ENCODE data around the gene RLF.

- TF ChIP-seq POLR2AphosphoS5 (IDR thresholded peaks at IDR 0.05; ENCODE audit: low read depth, low read length) (no peak), POLR2A (IDR thresholded peaks at IDR 0.05; ENCODE audit: low read depth, low read length) (no peak), TAF1 (IDR thresholded peaks at IDR 0.05; ENCODE audit: low read depth, low read length) (no peak), POU2F2 (IDR thresholded peaks at IDR 0.05; ENCODE audit: low read depth, low read length) (no peak), SPI1 (IDR thresholded peaks at IDR 0.05; ENCODE audit: low read depth, low read length) (peak; percentile 99)
These were observed 71.3 kb downstream of the RLF start for GRCh38 chr1:40232444-40232843.
